Sciatic nerve (tissue), 1 donor: ENCODE measurements around the gene KEL. TPM values are rescaled to one million over a fixed set of nuclear protein-coding genes. Genes with fewer than 3 reads are reported as not detected.

Experiments
- total RNA-seq: library from RNA; stranded (reverse); fragmentation: NEBNext Ultra II Directional; extraction: Animal tissue kit (Norgen Biotek cat#: 25700); gene quantifications from one replicate; pipeline ENCODE4 v1.2.1, GENCODE V29; 2021
- donor health status: DM: no; HTN: no; CAD: no.

The KEL gene
- total RNA-seq, 1 donor from 2014 or later = 2.3 TPM

Other genes starting within 250 kb of the KEL start
- 4.7 TPM for gene PRSS1, start 212.9 kb downstream of the KEL start, total RNA-seq
- gene PRSS2, start 191.4 kb downstream of the KEL start, total RNA-seq = 6.0 TPM
- 15.7 TPM for gene EPHB6, start 107.3 kb downstream of the KEL start, total RNA-seq
- gene TRPV6, start 76.6 kb downstream of the KEL start, total RNA-seq = 0.40 TPM
- 0.22 TPM for gene TRPV5, start 28.6 kb downstream of the KEL start, total RNA-seq
- not detected for gene LLCFC1, start 22.9 kb downstream of the KEL start, total RNA-seq
- gene OR9A2, start 64.8 kb upstream of the KEL start, total RNA-seq = 0.71 TPM
- not detected for gene OR6V1, start 90.0 kb upstream of the KEL start, total RNA-seq
- not detected for gene PIP, start 169.7 kb upstream of the KEL start, total RNA-seq
- gene TAS2R39, start 221.1 kb upstream of the KEL start, total RNA-seq = not detected